HG02884 (cell line): Measurements from ENCODE around the gene SMARCA1.

Experiments used
- ATAC-seq: cut with Tn5 transposase; IDR thresholded peaks from one replicate; pipeline ENCODE4 v1.9.1; 2021; ENCODE audit warnings: mild to moderate bottlenecking, moderate library complexity; ENCODE audit not compliant: unreplicated experiment

Gene SMARCA1

GRCh38 chrX:129529685-129530281 lies 6.5 kb upstream of the SMARCA1 start:
- no peak for ATAC-seq

GRCh38 chrX:129525896-129526295 lies 2.6 kb upstream of the SMARCA1 start:
- no peak for ATAC-seq

- ATAC-seq: no peak
These were observed 1.9 kb upstream of the SMARCA1 start for GRCh38 chrX:129525162-129525561.

GRCh38 chrX:129524250-129524850 lies 1.1 kb upstream of the SMARCA1 start:
- ATAC-seq: no peak

GRCh38 chrX:129522184-129523078 lies 859 bp downstream of the SMARCA1 start:
- ATAC-seq: no peak

- no peak for ATAC-seq
These were observed 3.1 kb downstream of the SMARCA1 start for GRCh38 chrX:129520151-129520550.

GRCh38 chrX:129516402-129516801 lies 6.9 kb downstream of the SMARCA1 start:
- ATAC-seq: no peak

GRCh38 chrX:129512409-129512808 lies 10.9 kb downstream of the SMARCA1 start:
- ATAC-seq: no peak

GRCh38 chrX:129511689-129512088 lies 11.6 kb downstream of the SMARCA1 start:
- no peak for ATAC-seq

- no peak for ATAC-seq
These were observed 13.0 kb downstream of the SMARCA1 start for GRCh38 chrX:129510331-129510730.

- ATAC-seq: no peak
These were observed 26.0 kb downstream of the SMARCA1 start for GRCh38 chrX:129497146-129497843.

GRCh38 chrX:129496625-129497024 lies 26.7 kb downstream of the SMARCA1 start:
- no peak for ATAC-seq

GRCh38 chrX:129495900-129496299 lies 27.4 kb downstream of the SMARCA1 start:
- ATAC-seq: no peak

GRCh38 chrX:129494887-129495286 lies 28.4 kb downstream of the SMARCA1 start:
- ATAC-seq: no peak

GRCh38 chrX:129493643-129494042 lies 29.6 kb downstream of the SMARCA1 start:
- no peak for ATAC-seq

- no peak for ATAC-seq
These were observed 33.0 kb downstream of the SMARCA1 start for GRCh38 chrX:129490330-129490729.

- no peak for ATAC-seq
These were observed 34.9 kb downstream of the SMARCA1 start for GRCh38 chrX:129488359-129488758.

GRCh38 chrX:129480889-129481288 lies 42.4 kb downstream of the SMARCA1 start:
- no peak for ATAC-seq

GRCh38 chrX:129478516-129478915 lies 44.8 kb downstream of the SMARCA1 start:
- ATAC-seq: no peak

- no peak for ATAC-seq
These were observed 51.2 kb downstream of the SMARCA1 start for GRCh38 chrX:129472116-129472515.

- no peak for ATAC-seq
These were observed 60.6 kb downstream of the SMARCA1 start for GRCh38 chrX:129462707-129463106.
